Keratinocyte (primary cell): ENCODE results near the gene ZMIZ1. TPM values are rescaled to one million over a fixed set of nuclear protein-coding genes. Genes with fewer than 3 reads are reported as not detected.

Experiments used
- DNase-seq: peaks from one replicate; pipeline ENCODE4 v3.0.0-alpha.2; 2011; ENCODE audit warnings: low read depth, missing footprints, low spot score
- FAIRE-seq: peaks from 2 replicates; lab custom pipeline; 2011; peaks lifted over from hg19 to GRCh38; lab: Jason Lieb, UNC
- H2AFZ ChIP-seq: 2 replicates; pipeline ENCODE4 v1.6.0; 2012; ENCODE audit warnings: low read length, control low read depth, inconsistent platforms; ENCODE audit not compliant: control insufficient read depth
- H3K27ac ChIP-seq: 2 replicates; pipeline ENCODE4 v1.5.1; 2011; ENCODE audit warnings: low read length; ENCODE audit not compliant: control insufficient read depth, insufficient read depth
- H3K27me3 ChIP-seq: 3 replicates; pipeline ENCODE4 v1.6.0; 2011; ENCODE audit warnings: low read length; ENCODE audit not compliant: control insufficient read depth, insufficient read depth; ENCODE audit errors: extremely low read depth
- H3K36me3 ChIP-seq, 2 experiments: 2 replicates in 1 of 2; 3 replicates in 1 of 2; pipeline ENCODE4 v1.5.1; 2011; ENCODE audit warnings: low read length in 2 of 2, mild to moderate bottlenecking in 1 of 2; ENCODE audit not compliant: control insufficient read depth in 2 of 2, insufficient read depth in 2 of 2; ENCODE audit errors: extremely low read depth in 1 of 2
- H3K4me1 ChIP-seq: 3 replicates; pipeline ENCODE4 v1.5.1; 2011; ENCODE audit warnings: low read length; ENCODE audit not compliant: control insufficient read depth, insufficient read depth; ENCODE audit errors: extremely low read depth
- H3K4me2 ChIP-seq: 3 replicates; pipeline ENCODE4 v1.6.0; 2011; ENCODE audit warnings: low read depth, low read length; ENCODE audit not compliant: control insufficient read depth, insufficient read depth; ENCODE audit errors: extremely low read depth
- H3K4me3 ChIP-seq, 3 experiments: fragments of 200-600 bp in 1 of 3; sonication (generic) in 1 of 3; 2 replicates in 2 of 3; 3 replicates in 1 of 3; pipeline ENCODE4 v1.5.1; 2011 to 2016; ENCODE audit warnings: low read length in 3 of 3, mild to moderate bottlenecking in 3 of 3, control low read depth in 2 of 3, inconsistent platforms in 1 of 3, low read depth in 1 of 3, mixed read lengths in 1 of 3, mixed run types in 1 of 3, moderate library complexity in 1 of 3; ENCODE audit not compliant: control insufficient read depth in 2 of 3, insufficient read depth in 2 of 3; ENCODE audit errors: extremely low read depth in 1 of 3
- H3K79me2 ChIP-seq: 2 replicates; pipeline ENCODE4 v1.6.0; 2012; ENCODE audit warnings: low read length; ENCODE audit not compliant: control insufficient read depth, insufficient read depth
- H3K9ac ChIP-seq: 3 replicates; pipeline ENCODE4 v1.6.0; 2011; ENCODE audit warnings: low read length; ENCODE audit not compliant: control insufficient read depth, insufficient read depth; ENCODE audit errors: extremely low read depth
- H3K9me1 ChIP-seq: 3 replicates; pipeline ENCODE4 v1.6.0; 2011; ENCODE audit warnings: low read length; ENCODE audit not compliant: control insufficient read depth, insufficient read depth; ENCODE audit errors: extremely low read depth
- H3K9me3 ChIP-seq: 2 replicates; pipeline ENCODE4 v1.5.1; 2012; ENCODE audit warnings: low read depth, low read length; ENCODE audit not compliant: control insufficient read depth
- H4K20me1 ChIP-seq: 3 replicates; pipeline ENCODE4 v1.6.0; 2011; ENCODE audit warnings: low read length; ENCODE audit not compliant: control insufficient read depth, insufficient read depth; ENCODE audit errors: extremely low read depth
- CTCF ChIP-seq, 3 experiments: IDR thresholded peaks in 1 of 3; conservative IDR thresholded peaks in 1 of 3; optimal IDR thresholded peaks in 1 of 3; 2 replicates in 2 of 3; 3 replicates in 1 of 3; pipeline versions ENCODE3 to v1.5.1; 2011; ENCODE audit warnings: low read length in 3 of 3, mild to moderate bottlenecking in 3 of 3, moderate library complexity in 2 of 3, control low read depth in 1 of 3, inconsistent platforms in 1 of 3; ENCODE audit not compliant: insufficient read depth in 2 of 3; ENCODE audit errors: extremely low read depth in 1 of 3
- EZH2 ChIP-seq: IDR thresholded peaks from one replicate; pipeline ENCODE4 v1.6.1; 2012; ENCODE audit warnings: inconsistent platforms, mild to moderate bottlenecking, low read length, moderate library complexity
- dilution Hi-C: fragments of 300-500 bp; cut with MboI; formaldehyde crosslinking; loops from one replicate; pipeline ENCODE4 v1.7.0; 2020; ENCODE audit warnings: low sequenced_read_pairs; ENCODE audit not compliant: extremely low pct_ligation_motif_present
- polyA plus RNA-seq, 5 experiments: library from polyadenylated mRNA; depleted of rRNA in 3 of 5; stranded (reverse) in 3 of 5; stranded (forward) in 1 of 5; unstranded in 1 of 5; fragments of >200 nt; gene quantifications; 1 replicate in 1 of 5; 2 replicates in 3 of 5; 3 replicates in 1 of 5; pipeline versions ENCODE4 v1.2.1 to v1.2.3, GENCODE V29; 2011 to 2012; ENCODE audit warnings: missing spikeins in 2 of 5, low read depth in 1 of 5, low replicate concordance in 1 of 5

ZMIZ1 gene
- polyA plus RNA-seq, 1 donor (not counting 4 experiments of a cell fraction or from before 2014, with no cell fraction given), result 1.8 TPM

DNA sequence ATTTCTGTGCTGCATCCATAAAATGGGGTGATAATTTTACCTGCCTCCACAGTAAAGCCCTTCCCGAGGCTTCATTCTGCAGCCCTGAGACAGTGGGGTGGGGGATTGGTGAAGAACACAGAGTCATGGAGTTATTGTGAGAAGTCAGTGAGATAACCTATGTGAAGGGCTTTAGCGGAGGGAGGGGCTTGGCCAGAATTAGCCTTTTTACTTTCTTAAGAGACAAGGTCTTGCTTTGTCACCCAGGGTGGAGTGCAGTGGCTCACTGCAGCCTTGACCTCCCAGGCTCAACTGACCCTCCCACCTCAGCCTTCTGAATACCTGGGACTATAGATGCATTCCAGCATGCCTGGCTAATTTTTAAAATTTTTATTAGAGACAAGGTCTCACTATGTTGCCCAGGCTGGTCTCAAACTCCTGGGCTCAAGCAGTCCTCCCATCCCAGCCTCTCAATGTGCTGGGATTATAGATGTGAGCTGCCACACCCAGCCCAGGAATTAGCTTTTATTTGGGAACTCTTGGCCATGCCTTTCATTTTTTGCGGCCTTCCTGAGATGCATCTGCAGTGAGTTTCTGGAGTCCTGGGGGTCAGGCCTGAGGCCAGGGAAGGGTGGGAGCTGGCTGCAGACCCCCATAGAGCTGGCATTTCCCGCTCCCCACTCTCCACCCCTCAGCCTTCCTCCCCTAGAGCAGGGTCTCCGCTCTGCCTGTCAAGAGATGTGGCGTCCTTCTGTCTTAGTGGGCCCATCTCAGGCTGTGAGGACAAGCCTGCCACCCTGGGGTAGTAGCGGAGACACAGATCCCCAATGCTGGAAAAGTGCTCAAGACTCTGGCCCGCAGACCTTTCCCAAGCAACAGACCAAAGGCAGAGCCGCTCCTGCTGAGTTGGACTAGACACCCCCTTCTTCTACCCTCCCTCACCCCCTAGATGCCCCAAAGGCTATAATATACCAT lies 77.0 kb downstream of the ZMIZ1 start:
- dilution Hi-C loops, result no loop called here
- TF ChIP-seq EZH2 (no peak), CTCF (optimal IDR thresholded peaks at IDR 0.05 in 1 of 3, IDR thresholded peaks at IDR 0.05 in 1 of 3, conservative IDR thresholded peaks at IDR 0.05 in 1 of 3; ENCODE audit: extremely low read depth in 1 of 3, insufficient read depth in 2 of 3, low read length in 3 of 3) (no peak)
- H3K27ac ChIP-seq, result no peak overlapping the region
- no peaks in the 10 kb centered on the region for H3K27me3 ChIP-seq
- no peaks in the 10 kb centered on the region for H3K79me2 ChIP-seq
- no peak for FAIRE-seq
- no peaks in the 10 kb centered on the region for H3K9me3 ChIP-seq
- no peak overlapping the region for H3K4me3 ChIP-seq
- H3K36me3 ChIP-seq, result peaks cover 0 to 3% of the 10 kb centered on the region in 2 experiments
- H3K9ac ChIP-seq, result no peak overlapping the region
- no peak overlapping the region for H3K4me2 ChIP-seq
- H4K20me1 ChIP-seq, result no peaks in the 10 kb centered on the region
- H3K4me1 ChIP-seq, result peaks cover 38% of the 10 kb centered on the region
- H2AFZ ChIP-seq, result no peak overlapping the region
- peaks cover 3% of the 10 kb centered on the region for H3K9me1 ChIP-seq
- no peak for DNase-seq

- no peak overlapping the region for H3K9ac ChIP-seq
- no peak overlapping the region for H3K27ac ChIP-seq
Observed at GRCh38 chr10:79146611-79147130, 77.9 kb downstream of the ZMIZ1 start.

More at GRCh38 chr10:79146611-79147130, 77.9 kb downstream of the ZMIZ1 start:
- FAIRE-seq (no peak), DNase-seq (no peak)
- H4K20me1 ChIP-seq, result no peaks in the 10 kb centered on the region
- H3K36me3 ChIP-seq, result peaks cover 0 to 3% of the 10 kb centered on the region in 2 experiments
- H2AFZ ChIP-seq, result no peak overlapping the region
- dilution Hi-C loops, result no loop called here
- no peaks in the 10 kb centered on the region for H3K9me3 ChIP-seq
- no peak overlapping the region for H3K4me2 ChIP-seq
- no peaks in the 10 kb centered on the region for H3K79me2 ChIP-seq
- TF ChIP-seq CTCF (optimal IDR thresholded peaks at IDR 0.05 in 1 of 3, IDR thresholded peaks at IDR 0.05 in 1 of 3, conservative IDR thresholded peaks at IDR 0.05 in 1 of 3; ENCODE audit: extremely low read depth in 1 of 3, insufficient read depth in 2 of 3, low read length in 3 of 3) (no peak), EZH2 (no peak)
- peaks cover 47% of the 10 kb centered on the region for H3K4me1 ChIP-seq
- no peak overlapping the region for H3K4me3 ChIP-seq
- no peaks in the 10 kb centered on the region for H3K27me3 ChIP-seq
- H3K9me1 ChIP-seq, result peaks cover 3% of the 10 kb centered on the region
